A549 (cell line): ENCODE results near the gene BPIFB1. TPM values are rescaled to one million over a fixed set of nuclear protein-coding genes. Genes with fewer than 3 reads are reported as not detected.

ENCODE experiments used
- ATAC-seq, 2 experiments: fragments of 200-7000 bp in 1 of 2; fragments of >200 bp in 1 of 2; cut with Nextera tagmentation in 1 of 2; cut with Tn5 transposase in 1 of 2; 3 replicates each; pipeline versions ENCODE4 v1.8.0 to v1.9.1; 2018 to 2020; ENCODE audit warnings: mild to moderate bottlenecking in 1 of 2, moderate library complexity in 1 of 2
- CTCF ChIA-PET: fragments of 300-600 bp; sonication (Branson Sonifier 250); formaldehyde crosslinking; extraction: SDS; loops from one replicate; lab custom pipeline; 2021; ENCODE audit warnings: antibody characterized with exemption, inconsistent platforms; lab: Yijun Ruan, JAX
- POLR2A ChIA-PET: fragments of 350-600 bp; formaldehyde crosslinking; extraction: SDS; loops from one replicate; lab custom pipeline; 2021; ENCODE audit warnings: antibody characterized with exemption, inconsistent platforms; lab: Yijun Ruan, JAX
- DNase-seq, 2 experiments: peaks; one replicate each; pipeline versions ENCODE4 v3.0.0 to v3.0.0-alpha.2; 2011 to 2016; ENCODE audit warnings: low read depth in 1 of 2, low spot score in 1 of 2
- FAIRE-seq: peaks from 2 replicates; lab custom pipeline; 2011; peaks lifted over from hg19 to GRCh38; lab: Jason Lieb, UNC
- H3K27ac ChIP-seq, 2 experiments: fragments of >200 bp; sonication (Bioruptor Twin); formaldehyde crosslinking; 3 replicates each; pipeline ENCODE4 v1.5.1; 2016 to 2017
- H3K4me1 ChIP-seq: fragments of >200 bp; sonication (Bioruptor Twin); formaldehyde crosslinking; 3 replicates; pipeline ENCODE4 v1.6.1; 2016
- H3K4me2 ChIP-seq: fragments of >200 bp; sonication (Bioruptor Twin); formaldehyde crosslinking; 3 replicates; pipeline ENCODE4 v1.6.1; 2016
- H3K4me3 ChIP-seq: fragments of >200 bp; sonication (Bioruptor Twin); formaldehyde crosslinking; 3 replicates; pipeline ENCODE4 v1.5.1; 2016
- H3K9me3 ChIP-seq: fragments of >200 bp; sonication (Bioruptor Twin); formaldehyde crosslinking; 3 replicates; pipeline ENCODE4 v1.6.1; 2016
- CHD4 ChIP-seq: fragments of 200-600 bp; sonication (generic); IDR thresholded peaks from 2 replicates; pipeline ENCODE4 v1.6.1; 2016; ENCODE audit warnings: antibody characterized with exemption, mild to moderate bottlenecking, borderline replicate concordance
- EHMT2 ChIP-seq: fragments of 200-600 bp; sonication (generic); IDR thresholded peaks from 2 replicates; pipeline ENCODE4 v1.6.1; 2016; ENCODE audit warnings: antibody characterized with exemption, low read depth, mild to moderate bottlenecking, moderate library complexity
- ESRRA ChIP-seq: fragments of 150-350 bp; IDR thresholded peaks from 2 replicates; pipeline ENCODE4 v1.6.1; 2014; ENCODE audit warnings: mild to moderate bottlenecking, low read length, borderline replicate concordance
- FOSB ChIP-seq: fragments of 250-450 bp; sonication (Bioruptor Pico); IDR thresholded peaks from 2 replicates; pipeline ENCODE4 v1.5.0; 2020; ENCODE audit warnings: mild to moderate bottlenecking, moderate library complexity
- GATA3 ChIP-seq: IDR thresholded peaks from 2 replicates; pipeline ENCODE4 v1.6.1; 2012; ENCODE audit warnings: borderline replicate concordance
- KDM1A ChIP-seq: fragments of 200-600 bp; sonication (generic); IDR thresholded peaks from 2 replicates; pipeline ENCODE4 v1.6.1; 2016; ENCODE audit warnings: low read depth, mild to moderate bottlenecking
- KDM5A ChIP-seq: fragments of 200-600 bp; sonication (generic); IDR thresholded peaks from 2 replicates; pipeline ENCODE4 v1.6.1; 2016; ENCODE audit warnings: antibody characterized with exemption, mild to moderate bottlenecking
- MYC ChIP-seq: IDR thresholded peaks from 2 replicates; pipeline ENCODE4 v1.6.1; 2012; ENCODE audit warnings: mild to moderate bottlenecking, inconsistent platforms, low read length, improper control_type of control experiment, borderline replicate concordance
- NFE2L2 ChIP-seq: fragments of 150-350 bp; conservative IDR thresholded peaks from 2 replicates; pipeline ENCODE4 v1.6.1; 2014; ENCODE audit warnings: low read length
- PHF8 ChIP-seq: fragments of 200-600 bp; sonication (generic); IDR thresholded peaks from 2 replicates; pipeline ENCODE4 v1.6.1; 2016; ENCODE audit warnings: low read depth, mild to moderate bottlenecking, antibody characterized with exemption, moderate library complexity, borderline replicate concordance
- RAD21 ChIP-seq, 2 experiments: fragments of >200 bp in 1 of 2; sonication (Bioruptor Twin) in 1 of 2; formaldehyde crosslinking in 1 of 2; IDR thresholded peaks in 1 of 2; conservative IDR thresholded peaks in 1 of 2; 2 replicates in 1 of 2; 3 replicates in 1 of 2; pipeline ENCODE4 v1.6.1; 2012 to 2018; ENCODE audit warnings: inconsistent platforms in 1 of 2
- RARB ChIP-seq: fragments of 250-450 bp; sonication (Bioruptor Pico); IDR thresholded peaks from 2 replicates; pipeline ENCODE4 v1.8.0; 2021; ENCODE audit warnings: mild to moderate bottlenecking, moderate library complexity
- RCOR1 ChIP-seq: fragments of 150-350 bp; IDR thresholded peaks from 2 replicates; pipeline ENCODE4 v1.6.1; 2014; ENCODE audit warnings: antibody characterized with exemption, low read length, low read depth
- RNF2 ChIP-seq: fragments of 200-600 bp; sonication (generic); IDR thresholded peaks from 2 replicates; pipeline ENCODE4 v1.6.1; 2016; ENCODE audit warnings: low read depth, mild to moderate bottlenecking, antibody characterized with exemption, moderate library complexity, borderline replicate concordance
- TP53 ChIP-seq: fragments of 250-450 bp; sonication (Bioruptor Pico); IDR thresholded peaks from 2 replicates; pipeline ENCODE4 v1.5.0; 2021; ENCODE audit warnings: mild to moderate bottlenecking, moderate library complexity
- USF2 ChIP-seq: fragments of 450-650 bp; IDR thresholded peaks from 2 replicates; pipeline ENCODE4 v1.6.1; 2014; ENCODE audit warnings: antibody characterized with exemption
- ZC3H11A ChIP-seq: fragments of 450-650 bp; IDR thresholded peaks from 2 replicates; pipeline ENCODE4 v1.6.1; 2014; ENCODE audit warnings: antibody characterized with exemption, mild to moderate bottlenecking
- ZNF302 ChIP-seq: fragments of 250-450 bp; sonication (Bioruptor Pico); IDR thresholded peaks from 2 replicates; pipeline ENCODE4 v1.9.0; 2021; ENCODE audit warnings: inconsistent platforms, mild to moderate bottlenecking, moderate library complexity
- WGBS: methylation state at CpG from one replicate; pipeline ENCODE4 v1.1.6; 2017; ENCODE audit errors: missing lambda C conversion rate; 5-methylcytosine and 5-hydroxymethylcytosine counted together
- polyA plus RNA-seq, 4 experiments: library from polyadenylated mRNA; depleted of rRNA in 3 of 4; stranded (reverse); fragments of >200 nt; fragmentation: RNase III in 1 of 4; extraction: RNeasy Plus Mini Kit Qiagen cat#74134 plus additional on column Dnase treatment in 1 of 4; gene quantifications; 2 replicates in 3 of 4; 3 replicates in 1 of 4; pipeline ENCODE4 v1.2.3, GENCODE V29; 2011 to 2017
- TF ChIP-seq, protein P1 (sequence below): IDR thresholded peaks from 2 replicates; pipeline ENCODE4 v1.6.1; 2012
- TF ChIP-seq, protein P2 (sequence below): fragments of >200 bp; sonication (Bioruptor Twin); formaldehyde crosslinking; IDR thresholded peaks from 3 replicates; pipeline ENCODE4 v1.5.1; 2016

The BPIFB1 gene
- polyA plus RNA-seq, 2 of the 4 experiments (the other 2 are of a cell fraction), result 0.18 TPM; not detected in 1

DNA sequence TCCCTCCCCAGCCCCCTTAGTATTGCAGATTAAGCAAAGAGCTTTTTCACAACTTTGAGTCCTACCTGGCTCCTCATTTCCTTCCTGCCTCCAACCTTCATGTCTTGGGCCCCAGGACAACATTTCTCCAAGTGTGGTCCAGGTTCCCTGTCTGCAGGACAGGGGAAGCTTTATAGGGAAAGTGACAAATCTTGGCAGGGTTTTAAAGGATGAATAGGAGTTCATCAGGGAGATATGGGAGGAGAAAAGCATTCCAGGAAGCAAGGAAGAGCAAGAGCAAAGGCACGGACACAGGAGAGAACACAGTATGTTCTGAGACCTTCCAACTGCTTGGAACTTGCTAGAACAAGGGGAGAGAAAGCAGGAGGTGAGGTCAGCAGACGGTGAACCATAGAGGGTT, 1.9 kb downstream of the BPIFB1 start:
- FAIRE-seq, result no peak
- 35% methylated on average over 2 of the region's 2 CpGs for WGBS
- no peaks in the 10 kb centered on the region for H3K4me1 ChIP-seq
- POLR2A ChIA-PET, result no interaction called here
- ATAC-seq, result no peak
- H3K27ac ChIP-seq, result no peak overlapping the region
- no peak for DNase-seq
- TF ChIP-seq EHMT2 (no peak), KDM1A (no peak), RARB (CRISPR knock-in tag) (no peak), KDM5A (no peak), ZC3H11A (no peak), TP53 (CRISPR knock-in tag) (no peak), NFE2L2 (no peak), RCOR1 (no peak)
- TF ChIP-seq, all 56 proteins: peak for 0
- CTCF ChIA-PET, result interaction anchor here (1.0 to 1.8 kb wide), 4 partner anchors 9 to 53 kb away, joined by 3 to 7 read pairs (median 4); no protein-coding TSS in a partner anchor
- no peaks in the 10 kb centered on the region for H3K9me3 ChIP-seq
- H3K4me2 ChIP-seq, result no peak overlapping the region
- H3K4me3 ChIP-seq, result no peak overlapping the region

- 43% methylated on average over 10 of the region's 10 CpGs for WGBS
- ATAC-seq, result no peak
- FAIRE-seq, result no peak
- no peak for DNase-seq
- Histone ChIP-seq H3K27ac (no peak overlapping the region), H3K4me2 (no peak overlapping the region), H3K4me3 (no peak overlapping the region)
- POLR2A ChIA-PET, result no interaction called here
- TF ChIP-seq ESRRA, result no peak
- TF ChIP-seq, protein P1, sequence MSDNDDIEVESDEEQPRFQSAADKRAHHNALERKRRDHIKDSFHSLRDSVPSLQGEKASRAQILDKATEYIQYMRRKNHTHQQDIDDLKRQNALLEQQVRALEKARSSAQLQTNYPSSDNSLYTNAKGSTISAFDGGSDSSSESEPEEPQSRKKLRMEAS, result no peak
- no peak for TF ChIP-seq ZNF302 (CRISPR knock-in tag)
- TF ChIP-seq RAD21 (conservative IDR thresholded peaks at IDR 0.05 in 1 of 2, IDR thresholded peaks at IDR 0.05 in 1 of 2), result no peak
- no peak for TF ChIP-seq RNF2
- no peak for TF ChIP-seq FOSB (CRISPR knock-in tag)
- no peak for TF ChIP-seq CHD4
- no peak for TF ChIP-seq USF2
- TF ChIP-seq, all 56 proteins: peak for 0
- Histone ChIP-seq H3K4me1 (no peaks in the 10 kb centered on the region), H3K9me3 (no peaks in the 10 kb centered on the region)
- CTCF ChIA-PET, result interaction anchor here (0.8 to 1.8 kb wide), 5 partner anchors 9 to 23 kb away, joined by 3 to 5 read pairs (median 4); no protein-coding TSS in a partner anchor
These were observed 3.0 kb downstream of the BPIFB1 start for GRCh38 chr20:33285861-33286495.

GRCh38 chr20:33287884-33288283, 4.9 kb downstream of the BPIFB1 start:
- ChIA-PET CTCF (interaction anchor here (1.1 to 3.8 kb wide), 3 partner anchors 12 to 498 kb away, joined by 3 to 22 read pairs (median 4); no protein-coding TSS in a partner anchor), POLR2A (no interaction called here)
- TF ChIP-seq PHF8 (no peak), NFE2L2 (no peak), ESRRA (no peak), MYC (no peak)
- no peak overlapping the region for H3K4me3 ChIP-seq
- DNase-seq (no peak), ATAC-seq (no peak), FAIRE-seq (no peak)
- H3K4me1 ChIP-seq, result no peaks in the 10 kb centered on the region
- no peak overlapping the region for H3K27ac ChIP-seq
- no peak overlapping the region for H3K4me2 ChIP-seq
- H3K9me3 ChIP-seq, result no peaks in the 10 kb centered on the region

GRCh38 chr20:33290852-33291251, 7.8 kb downstream of the BPIFB1 start:
- DNase-seq, result no peak
- TF ChIP-seq GATA3, result no peak
- no peak for TF ChIP-seq MYC
- TF ChIP-seq, protein P2, sequence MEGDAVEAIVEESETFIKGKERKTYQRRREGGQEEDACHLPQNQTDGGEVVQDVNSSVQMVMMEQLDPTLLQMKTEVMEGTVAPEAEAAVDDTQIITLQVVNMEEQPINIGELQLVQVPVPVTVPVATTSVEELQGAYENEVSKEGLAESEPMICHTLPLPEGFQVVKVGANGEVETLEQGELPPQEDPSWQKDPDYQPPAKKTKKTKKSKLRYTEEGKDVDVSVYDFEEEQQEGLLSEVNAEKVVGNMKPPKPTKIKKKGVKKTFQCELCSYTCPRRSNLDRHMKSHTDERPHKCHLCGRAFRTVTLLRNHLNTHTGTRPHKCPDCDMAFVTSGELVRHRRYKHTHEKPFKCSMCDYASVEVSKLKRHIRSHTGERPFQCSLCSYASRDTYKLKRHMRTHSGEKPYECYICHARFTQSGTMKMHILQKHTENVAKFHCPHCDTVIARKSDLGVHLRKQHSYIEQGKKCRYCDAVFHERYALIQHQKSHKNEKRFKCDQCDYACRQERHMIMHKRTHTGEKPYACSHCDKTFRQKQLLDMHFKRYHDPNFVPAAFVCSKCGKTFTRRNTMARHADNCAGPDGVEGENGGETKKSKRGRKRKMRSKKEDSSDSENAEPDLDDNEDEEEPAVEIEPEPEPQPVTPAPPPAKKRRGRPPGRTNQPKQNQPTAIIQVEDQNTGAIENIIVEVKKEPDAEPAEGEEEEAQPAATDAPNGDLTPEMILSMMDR, result no peak
- TF ChIP-seq KDM5A, result no peak
- H3K9me3 ChIP-seq, result no peaks in the 10 kb centered on the region

More at GRCh38 chr20:33290852-33291251, 7.8 kb downstream of the BPIFB1 start:
- Histone ChIP-seq H3K4me1 (0 out of 3 replicates have a peak, but pooled peaks cover under 1% of the 10 kb centered on the region), H3K4me3 (no peak overlapping the region), H3K27ac (no peak overlapping the region), H3K4me2 (no peak overlapping the region)
- CTCF ChIA-PET, result interaction anchor here (0.6 to 4.5 kb wide), 7 partner anchors 9 to 501 kb away, joined by 3 to 28 read pairs (median 3); no protein-coding TSS in a partner anchor
- no peak for ATAC-seq
- POLR2A ChIA-PET, result no interaction called here
- no peak for FAIRE-seq
- WGBS, result 83% methylated on average over 13 of the region's 13 CpGs
